NCI-H146 (cell line): Measurements from ENCODE around the gene CASZ1.

Experiments
- DNase-seq: peaks from one replicate; lab custom pipeline; 2025; lab: John Stamatoyannopoulos, UW

The CASZ1 gene

GRCh38 chr1:10773851-10774614 is 22.4 kb downstream of the CASZ1 start:
- no peak for DNase-seq

- no peak for DNase-seq
Observed at GRCh38 chr1:10773376-10773775, 23.1 kb downstream of the CASZ1 start.

GRCh38 chr1:10772711-10773110 is 23.7 kb downstream of the CASZ1 start:
- no peak for DNase-seq

- DNase-seq = no peak
Observed at GRCh38 chr1:10771789-10772188, 24.7 kb downstream of the CASZ1 start.

- DNase-seq = no peak
Observed at GRCh38 chr1:10768552-10768951, 27.9 kb downstream of the CASZ1 start.

GRCh38 chr1:10767282-10767681 is 29.2 kb downstream of the CASZ1 start:
- DNase-seq = no peak

GRCh38 chr1:10765734-10766478 is 30.5 kb downstream of the CASZ1 start:
- DNase-seq = peak; percentile 2

GRCh38 chr1:10765304-10765703 is 31.1 kb downstream of the CASZ1 start:
- DNase-seq = no peak

GRCh38 chr1:10764296-10764798 is 32.1 kb downstream of the CASZ1 start:
- DNase-seq = no peak

GRCh38 chr1:10762875-10763274 is 33.6 kb downstream of the CASZ1 start:
- DNase-seq = no peak

GRCh38 chr1:10762153-10762523 is 34.3 kb downstream of the CASZ1 start:
- no peak for DNase-seq

- no peak for DNase-seq
Observed at GRCh38 chr1:10761503-10762152, 34.8 kb downstream of the CASZ1 start.

- no peak for DNase-seq
Observed at GRCh38 chr1:10760566-10761502, 35.6 kb downstream of the CASZ1 start.

GRCh38 chr1:10759413-10760200 is 36.8 kb downstream of the CASZ1 start:
- DNase-seq = no peak

GRCh38 chr1:10756842-10757241 is 39.6 kb downstream of the CASZ1 start:
- DNase-seq = no peak

- no peak for DNase-seq
Observed at GRCh38 chr1:10755970-10756521, 40.4 kb downstream of the CASZ1 start.

GRCh38 chr1:10754568-10755329 is 41.7 kb downstream of the CASZ1 start:
- no peak for DNase-seq

- no peak for DNase-seq
Observed at GRCh38 chr1:10753299-10753698, 43.1 kb downstream of the CASZ1 start.

- no peak for DNase-seq
Observed at GRCh38 chr1:10751561-10752085, 44.8 kb downstream of the CASZ1 start.

- no peak for DNase-seq
Observed at GRCh38 chr1:10751160-10751559, 45.3 kb downstream of the CASZ1 start.
